HTR-8/SVneo (cell line): Measurements from ENCODE around the gene KCNMB3.
A peak's percentile ranks its signal among the peaks of the same experiment; 100 is the strongest.
"Not testable (repeated sequence)": the region's sequence is repeated elsewhere in the genome, so short reads cannot be mapped to it uniquely, and the experiment has no call there.

Experiments used
- DNase-seq: peaks from one replicate; pipeline ENCODE4 v3.0.0; 2011; ENCODE audit warnings: low spot score, mixed read lengths; ENCODE audit not compliant: insufficient read length
- FAIRE-seq: peaks from 2 replicates; lab custom pipeline; 2011; peaks lifted over from hg19 to GRCh38; lab: Jason Lieb, UNC

The KCNMB3 gene

GRCh38 chr3:179215550-179215949 lies 35.4 kb downstream of the KCNMB3 start:
- not testable (repeated sequence) for DNase-seq, FAIRE-seq

GRCh38 chr3:179200790-179201189 lies 50.1 kb downstream of the KCNMB3 start:
- FAIRE-seq, result no peak
- no peak for DNase-seq

GRCh38 chr3:179196700-179197099 lies 54.2 kb downstream of the KCNMB3 start:
- no peak for FAIRE-seq

GRCh38 chr3:179196098-179196497 lies 54.8 kb downstream of the KCNMB3 start:
- no peak for FAIRE-seq

More at GRCh38 chr3:179196700-179197099, 54.2 kb downstream of the KCNMB3 start:
- no peak for DNase-seq

GRCh38 chr3:179194931-179195330 lies 56.0 kb downstream of the KCNMB3 start:
- FAIRE-seq (no peak), DNase-seq (no peak)

More at GRCh38 chr3:179196098-179196497, 54.8 kb downstream of the KCNMB3 start:
- peak; percentile 51 for DNase-seq
